Measurements from ENCODE around the gene XRCC6. TPM values are rescaled to one million over a fixed set of nuclear protein-coding genes. Genes with fewer than 3 reads are reported as not detected.

XRCC6 gene
- total RNA-seq, 1 experiment from 2014 or later, result 203 TPM

DNA sequence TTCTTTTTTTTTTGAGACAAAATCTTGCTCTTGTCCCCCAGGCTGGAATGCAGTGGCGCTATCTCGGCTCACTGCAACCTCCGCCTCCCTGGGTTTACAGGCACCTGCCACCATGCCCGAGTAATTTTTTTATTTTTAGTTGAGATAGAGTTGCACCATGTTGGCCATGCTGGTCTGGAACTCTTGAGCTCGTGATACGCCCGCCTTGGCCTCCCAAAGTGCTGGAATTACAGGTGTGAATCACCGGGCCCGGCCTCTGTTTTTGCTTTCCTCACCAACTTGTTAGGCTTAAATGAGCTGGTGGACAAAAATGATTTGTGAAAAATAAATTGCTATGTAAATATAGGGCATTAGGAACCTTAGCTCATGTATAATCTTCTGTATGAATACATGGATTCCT lies 81.7 kb downstream of the XRCC6 start:
- POLR2A ChIA-PET, result no interaction called here
- CTCF ChIA-PET, result interaction anchor here (0.6 to 0.7 kb wide), 3 partner anchors 79 to 120 kb away, joined by 3 read pairs; no protein-coding TSS in a partner anchor
- H3K4me3 Mint-ChIP-seq (ENCODE audit: unreplicated experiment), result no peak overlapping the region
- no peaks in the 10 kb centered on the region for H3K27me3 Mint-ChIP-seq (ENCODE audit: insufficient read depth, unreplicated experiment)
- no peaks in the 10 kb centered on the region for H3K9me3 Mint-ChIP-seq (ENCODE audit: unreplicated experiment)
- no peaks in the 10 kb centered on the region for H3K4me1 Mint-ChIP-seq (ENCODE audit: insufficient read depth, unreplicated experiment)
- H3K27ac Mint-ChIP-seq (ENCODE audit: low read depth, unreplicated experiment), result no peak overlapping the region
- no peak for TF ChIP-seq CTCF (IDR thresholded peaks at IDR 0.05; ENCODE audit: unreplicated experiment)
- no TSS peak for BruUV-seq (replicated peaks)
- H3K36me3 Mint-ChIP-seq (ENCODE audit: insufficient read depth, unreplicated experiment), result no peaks in the 10 kb centered on the region
- DNase-seq (ENCODE audit: unreplicated experiment), result no peak
- intact Hi-C loops (cut with micrococcal nuclease), result no loop called here

DNA sequence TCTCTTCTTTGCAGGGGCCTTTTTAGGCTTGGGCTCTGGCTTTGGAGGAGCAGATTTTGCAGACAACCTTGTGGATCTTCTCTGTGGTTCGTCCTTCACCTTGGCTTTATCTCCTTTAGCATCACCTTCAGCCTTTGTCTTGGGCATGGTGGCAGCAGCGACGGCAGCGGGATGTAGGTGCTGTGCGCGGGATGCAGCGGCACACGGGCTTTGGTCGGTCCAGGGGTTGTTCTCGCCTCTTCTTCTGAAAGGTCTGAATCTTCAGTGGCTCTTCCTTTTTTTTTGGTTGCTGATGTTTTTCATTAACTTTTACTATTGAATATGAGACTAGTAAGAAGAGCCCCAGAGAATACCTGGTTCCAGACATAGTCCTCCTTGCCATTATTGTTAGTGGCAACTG lies 88.2 kb downstream of the XRCC6 start:
- no peaks in the 10 kb centered on the region for H3K9me3 Mint-ChIP-seq (ENCODE audit: unreplicated experiment)
- BruUV-seq (replicated peaks), result no TSS peak
- DNase-seq (ENCODE audit: unreplicated experiment), result no peak
- H3K4me3 Mint-ChIP-seq (ENCODE audit: unreplicated experiment), result no peak overlapping the region
- intact Hi-C loops (cut with micrococcal nuclease), result no loop called here
- no peaks in the 10 kb centered on the region for H3K4me1 Mint-ChIP-seq (ENCODE audit: insufficient read depth, unreplicated experiment)
- ChIA-PET POLR2A (no interaction called here), CTCF (interaction anchor here (0.6 to 4.1 kb wide), 2 partner anchors 12 to 13 kb away, joined by 3 to 28 read pairs; no protein-coding TSS in a partner anchor)
- H3K27ac Mint-ChIP-seq (ENCODE audit: low read depth, unreplicated experiment), result no peak overlapping the region
- no peaks in the 10 kb centered on the region for H3K27me3 Mint-ChIP-seq (ENCODE audit: insufficient read depth, unreplicated experiment)
- TF ChIP-seq CTCF (IDR thresholded peaks at IDR 0.05; ENCODE audit: unreplicated experiment), result no peak
- H3K36me3 Mint-ChIP-seq (ENCODE audit: insufficient read depth, unreplicated experiment), result no peaks in the 10 kb centered on the region

GRCh38 chr22:41713004-41713403 lies 91.9 kb downstream of the XRCC6 start:
- no peak overlapping the region for H3K4me3 Mint-ChIP-seq (ENCODE audit: unreplicated experiment)
- H3K27me3 Mint-ChIP-seq (ENCODE audit: insufficient read depth, unreplicated experiment), result no peaks in the 10 kb centered on the region
- no peaks in the 10 kb centered on the region for H3K36me3 Mint-ChIP-seq (ENCODE audit: insufficient read depth, unreplicated experiment)
- H3K9me3 Mint-ChIP-seq (ENCODE audit: unreplicated experiment), result no peaks in the 10 kb centered on the region
- BruUV-seq (replicated peaks), result no TSS peak
- ChIA-PET POLR2A (no interaction called here), CTCF (interaction anchor here (3.4 kb wide), 1 partner anchor 15 kb away, joined by 25 read pairs; no protein-coding TSS in a partner anchor)
- no peak for TF ChIP-seq CTCF (IDR thresholded peaks at IDR 0.05; ENCODE audit: unreplicated experiment)
- intact Hi-C loops (cut with micrococcal nuclease), result no loop called here
- H3K27ac Mint-ChIP-seq (ENCODE audit: low read depth, unreplicated experiment), result no peak overlapping the region
- H3K4me1 Mint-ChIP-seq (ENCODE audit: insufficient read depth, unreplicated experiment), result no peaks in the 10 kb centered on the region
- no peak for DNase-seq (ENCODE audit: unreplicated experiment)

Other genes with a start within 250 kb of the XRCC6 start
- 2.2 and 4.2 TPM in 2 replicates for gene TEF, start 239.4 kb upstream of the XRCC6 start, total RNA-seq (2022)
- 25.4 and 26.9 TPM in 2 replicates for gene TOB2, start 174.5 kb upstream of the XRCC6 start, total RNA-seq (2022)
- gene PHF5A, start 152.6 kb upstream of the XRCC6 start, total RNA-seq (2022), result 62.3 and 68.8 TPM in 2 replicates
- 105 and 109 TPM in 2 replicates for gene ACO2, start 152.2 kb upstream of the XRCC6 start, total RNA-seq (2022)
- gene POLR3H, start 76.8 kb upstream of the XRCC6 start, total RNA-seq (2022), result 26.3 and 35.5 TPM in 2 replicates
- not detected in 2 replicates for gene CSDC2, start 60.3 kb upstream of the XRCC6 start, total RNA-seq (2022)
- 29.9 and 30.9 TPM in 2 replicates for gene PMM1, start 31.5 kb upstream of the XRCC6 start, total RNA-seq (2022)
- 59.6 and 67.2 TPM in 2 replicates for gene DESI1, start 252 bp upstream of the XRCC6 start, total RNA-seq (2022)
- gene SNU13, start 67.6 kb downstream of the XRCC6 start, total RNA-seq (2022), result 280 and 286 TPM in 2 replicates
- gene MEI1, start 78.2 kb downstream of the XRCC6 start, total RNA-seq (2022), result not detected in 2 replicates
- gene CCDC134, start 179.4 kb downstream of the XRCC6 start, total RNA-seq (2022), result 4.0 and 4.3 TPM in 2 replicates
- 88.4 and 104 TPM in 2 replicates for gene SREBF2, start 211.8 kb downstream of the XRCC6 start, total RNA-seq (2022)